GM23338 (cell line): ENCODE results near the gene TECTB. TPM values are rescaled to one million over a fixed set of nuclear protein-coding genes. Genes with fewer than 3 reads are reported as not detected.

Experiments
- ATAC-seq: fragments of 200-7000 bp; cut with Tn5 transposase; 3 replicates; pipeline ENCODE4 v1.9.1; 2020
- DNase-seq: peaks from one replicate; pipeline ENCODE4 v3.0.0-alpha.2; 2015; ENCODE audit warnings: low spot score
- H2AFZ ChIP-seq: fragments of 200-600 bp; sonication (generic); 2 replicates; pipeline ENCODE4 v1.8.0; 2016; ENCODE audit warnings: antibody characterized with exemption, mild to moderate bottlenecking, moderate library complexity
- H3F3A ChIP-seq: fragments of 200-600 bp; sonication (generic); replicated peaks from 2 replicates; pipeline ENCODE4 v1.8.0; 2017; ENCODE audit warnings: antibody characterized with exemption, mixed run types, low read depth
- H3K27ac ChIP-seq: fragments of 200-600 bp; sonication (generic); 2 replicates; pipeline ENCODE4 v1.6.1; 2016; ENCODE audit warnings: low read depth
- H3K27me3 ChIP-seq: fragments of 200-600 bp; sonication (generic); 2 replicates; pipeline ENCODE4 v1.8.0; 2016; ENCODE audit warnings: mild to moderate bottlenecking, mixed run types, moderate library complexity; ENCODE audit not compliant: insufficient read depth
- H3K36me3 ChIP-seq: fragments of 200-600 bp; sonication (generic); 2 replicates; pipeline ENCODE4 v1.8.0; 2016; ENCODE audit warnings: mild to moderate bottlenecking; ENCODE audit not compliant: insufficient read depth
- H3K4me1 ChIP-seq: fragments of 200-600 bp; sonication (generic); 2 replicates; pipeline ENCODE4 v1.8.0; 2016; ENCODE audit warnings: mild to moderate bottlenecking, moderate library complexity; ENCODE audit not compliant: insufficient read depth
- H3K4me2 ChIP-seq: fragments of 200-600 bp; sonication (generic); 2 replicates; pipeline ENCODE4 v1.7.1; 2017; ENCODE audit warnings: mixed run types
- H3K4me3 ChIP-seq: fragments of 200-600 bp; sonication (generic); 2 replicates; pipeline ENCODE4 v1.6.1; 2016; ENCODE audit warnings: mixed run types
- H3K79me2 ChIP-seq: fragments of 200-600 bp; sonication (generic); replicated peaks from 2 replicates; pipeline ENCODE4 v1.8.0; 2017; ENCODE audit warnings: mild to moderate bottlenecking; ENCODE audit not compliant: insufficient read depth
- H3K9me2 ChIP-seq: fragments of 200-600 bp; sonication (generic); 2 replicates; pipeline ENCODE4 v1.8.0; 2017; ENCODE audit not compliant: insufficient read depth
- H4K20me1 ChIP-seq: fragments of 200-600 bp; sonication (generic); replicated peaks from 2 replicates; pipeline ENCODE4 v1.8.0; 2017; ENCODE audit warnings: mild to moderate bottlenecking; ENCODE audit not compliant: insufficient read depth
- H3K27ac Mint-ChIP-seq: 2 replicates; pipeline ENCODE4 v1.8.0; 2020; ENCODE audit warnings: inconsistent platforms, mild to moderate bottlenecking, moderate library complexity, mixed read lengths
- H3K27me3 Mint-ChIP-seq: 3 replicates; pipeline ENCODE4 v1.8.0; 2022; ENCODE audit warnings: low read depth, mild to moderate bottlenecking, moderate library complexity, mixed read lengths, inconsistent platforms; ENCODE audit not compliant: insufficient read depth, poor library complexity
- H3K36me3 Mint-ChIP-seq: 3 replicates; pipeline ENCODE4 v1.8.0; 2021; ENCODE audit warnings: low read depth, mild to moderate bottlenecking, inconsistent platforms, moderate library complexity, mixed read lengths
- H3K4me1 Mint-ChIP-seq: 3 replicates; pipeline ENCODE4 v1.8.0; 2020; ENCODE audit warnings: mild to moderate bottlenecking, inconsistent platforms, mixed read lengths
- H3K4me3 Mint-ChIP-seq: 3 replicates; pipeline ENCODE4 v1.8.0; 2021; ENCODE audit warnings: moderate library complexity, mild to moderate bottlenecking, inconsistent platforms, mixed read lengths
- H3K9me3 Mint-ChIP-seq: 3 replicates; pipeline ENCODE4 v1.8.0; 2020; ENCODE audit warnings: moderate library complexity, mild to moderate bottlenecking, inconsistent platforms, mixed read lengths
- CREB1 ChIP-seq: fragments of 250-450 bp; sonication (Bioruptor Pico); IDR thresholded peaks from 2 replicates; pipeline ENCODE4 v1.5.0; 2020; ENCODE audit warnings: low read depth, mild to moderate bottlenecking, moderate library complexity
- EZH2 ChIP-seq: fragments of 200-600 bp; sonication (generic); IDR thresholded peaks from one replicate; pipeline ENCODE4 v1.8.0; 2017; ENCODE audit warnings: antibody characterized with exemption, mild to moderate bottlenecking, low read depth; ENCODE audit not compliant: unreplicated experiment
- JUNB ChIP-seq: IDR thresholded peaks from one replicate; pipeline ENCODE4 v1.6.1; 2016; ENCODE audit warnings: antibody characterized with exemption; ENCODE audit not compliant: unreplicated experiment
- NANOG ChIP-seq: IDR thresholded peaks from 2 replicates; pipeline ENCODE4 v1.6.1; 2016; ENCODE audit warnings: antibody characterized with exemption, borderline replicate concordance
- POLR2AphosphoS5 ChIP-seq: IDR thresholded peaks from 2 replicates; pipeline ENCODE4 v1.6.1; 2016; ENCODE audit warnings: antibody characterized with exemption, low read depth
- ZNF462 ChIP-seq: fragments of 250-450 bp; sonication (Bioruptor Pico); IDR thresholded peaks from 2 replicates; pipeline ENCODE4 v1.5.0; 2020; ENCODE audit warnings: mild to moderate bottlenecking, moderate library complexity
- polyA plus RNA-seq: library from polyadenylated mRNA; unstranded; fragments of >200 nt; fragmentation: Nextera tagmentation; extraction: Ambion mirVana; gene quantifications from 2 replicates; pipeline ENCODE4 v1.2.1, GENCODE V29; 2016
- total RNA-seq: library from RNA; depleted of rRNA; stranded (reverse); fragments of >200 nt; shearing (Covaris generic); gene quantifications from 2 replicates; pipeline ENCODE4 v1.2.3, GENCODE V29; 2014
- TF ChIP-seq, protein P1 (sequence below): IDR thresholded peaks from one replicate; pipeline ENCODE4 v1.6.1; 2018; ENCODE audit warnings: antibody characterized with exemption; ENCODE audit not compliant: unreplicated experiment

Gene TECTB
- total and polyA plus RNA-seq, 2 experiments from 2014 or later, result not detected

DNA sequence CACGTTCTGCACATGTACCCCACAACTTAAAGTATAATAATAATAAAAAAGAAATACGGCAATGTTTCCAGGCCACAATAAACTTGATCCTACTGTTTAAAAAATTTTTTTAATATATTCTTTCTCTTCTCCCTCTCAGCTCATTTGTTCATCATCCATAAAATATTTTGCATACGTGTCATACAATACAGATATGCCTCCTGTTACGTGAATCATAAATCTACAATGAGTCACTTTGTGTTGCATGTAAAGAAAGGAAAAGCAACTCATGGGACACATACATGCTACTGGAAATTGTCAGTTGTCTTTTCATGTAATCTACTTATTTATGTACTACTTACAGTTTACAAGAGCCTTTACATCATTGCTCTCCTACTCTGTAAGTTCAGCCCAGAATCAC is 1.1 kb upstream of the TECTB start:
- no peaks in the 10 kb centered on the region for H4K20me1 ChIP-seq
- Mint-ChIP-seq H3K4me1 (peaks cover 24% of the 10 kb centered on the region), H3K27ac (no peak overlapping the region), H3K36me3 (no peaks in the 10 kb centered on the region), H3K27me3 (peaks cover 4% of the 10 kb centered on the region), H3K9me3 (no peaks in the 10 kb centered on the region), H3K4me3 (no peak overlapping the region)
- H2AFZ ChIP-seq, result no peak overlapping the region
- no peaks in the 10 kb centered on the region for H3K36me3 ChIP-seq
- H3K4me3 ChIP-seq, result no peak overlapping the region
- H3K27me3 ChIP-seq, result no peaks in the 10 kb centered on the region
- ATAC-seq, result no peak
- H3K4me2 ChIP-seq, result no peak overlapping the region
- no peaks in the 10 kb centered on the region for H3F3A ChIP-seq
- no peaks in the 10 kb centered on the region for H3K79me2 ChIP-seq
- H3K27ac ChIP-seq, result no peak overlapping the region
- DNase-seq, result no peak
- peaks cover 24% of the 10 kb centered on the region for H3K4me1 ChIP-seq
- H3K9me2 ChIP-seq, result no peaks in the 10 kb centered on the region
- no peak for TF ChIP-seq ZNF462 (CRISPR knock-in tag)
- TF ChIP-seq CREB1 (CRISPR knock-in tag), result no peak
- TF ChIP-seq POLR2AphosphoS5, result no peak
- TF ChIP-seq EZH2, result no peak
- TF ChIP-seq NANOG, result no peak
- no peak for TF ChIP-seq JUNB
- TF ChIP-seq, protein P1, sequence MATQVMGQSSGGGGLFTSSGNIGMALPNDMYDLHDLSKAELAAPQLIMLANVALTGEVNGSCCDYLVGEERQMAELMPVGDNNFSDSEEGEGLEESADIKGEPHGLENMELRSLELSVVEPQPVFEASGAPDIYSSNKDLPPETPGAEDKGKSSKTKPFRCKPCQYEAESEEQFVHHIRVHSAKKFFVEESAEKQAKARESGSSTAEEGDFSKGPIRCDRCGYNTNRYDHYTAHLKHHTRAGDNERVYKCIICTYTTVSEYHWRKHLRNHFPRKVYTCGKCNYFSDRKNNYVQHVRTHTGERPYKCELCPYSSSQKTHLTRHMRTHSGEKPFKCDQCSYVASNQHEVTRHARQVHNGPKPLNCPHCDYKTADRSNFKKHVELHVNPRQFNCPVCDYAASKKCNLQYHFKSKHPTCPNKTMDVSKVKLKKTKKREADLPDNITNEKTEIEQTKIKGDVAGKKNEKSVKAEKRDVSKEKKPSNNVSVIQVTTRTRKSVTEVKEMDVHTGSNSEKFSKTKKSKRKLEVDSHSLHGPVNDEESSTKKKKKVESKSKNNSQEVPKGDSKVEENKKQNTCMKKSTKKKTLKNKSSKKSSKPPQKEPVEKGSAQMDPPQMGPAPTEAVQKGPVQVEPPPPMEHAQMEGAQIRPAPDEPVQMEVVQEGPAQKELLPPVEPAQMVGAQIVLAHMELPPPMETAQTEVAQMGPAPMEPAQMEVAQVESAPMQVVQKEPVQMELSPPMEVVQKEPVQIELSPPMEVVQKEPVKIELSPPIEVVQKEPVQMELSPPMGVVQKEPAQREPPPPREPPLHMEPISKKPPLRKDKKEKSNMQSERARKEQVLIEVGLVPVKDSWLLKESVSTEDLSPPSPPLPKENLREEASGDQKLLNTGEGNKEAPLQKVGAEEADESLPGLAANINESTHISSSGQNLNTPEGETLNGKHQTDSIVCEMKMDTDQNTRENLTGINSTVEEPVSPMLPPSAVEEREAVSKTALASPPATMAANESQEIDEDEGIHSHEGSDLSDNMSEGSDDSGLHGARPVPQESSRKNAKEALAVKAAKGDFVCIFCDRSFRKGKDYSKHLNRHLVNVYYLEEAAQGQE, result no peak
